GM18867 (cell line): ENCODE data around the gene ADGRV1.
"Not testable (repeated sequence)": the region's sequence is repeated elsewhere in the genome, so short reads cannot be mapped to it uniquely, and the experiment has no call there.

ENCODE experiments used
- ATAC-seq: cut with Tn5 transposase; IDR thresholded peaks from one replicate; pipeline ENCODE4 v1.9.1; 2021; ENCODE audit warnings: mild to moderate bottlenecking, moderate library complexity; ENCODE audit not compliant: unreplicated experiment

Gene ADGRV1

GRCh38 chr5:91049112-91049511 lies 490.5 kb downstream of the ADGRV1 start:
- ATAC-seq = no peak

- no peak for ATAC-seq
Observed at GRCh38 chr5:91049800-91050199, 491.2 kb downstream of the ADGRV1 start.

- not testable (repeated sequence) for ATAC-seq
Observed at GRCh38 chr5:91052411-91052810, 493.8 kb downstream of the ADGRV1 start.

GRCh38 chr5:91052977-91053740 lies 494.6 kb downstream of the ADGRV1 start:
- no peak for ATAC-seq

- ATAC-seq = no peak
Observed at GRCh38 chr5:91053741-91054025, 495.1 kb downstream of the ADGRV1 start.

- no peak for ATAC-seq
Observed at GRCh38 chr5:91058155-91058554, 499.6 kb downstream of the ADGRV1 start.

- ATAC-seq = no peak
Observed at GRCh38 chr5:91058575-91058974, 500.0 kb downstream of the ADGRV1 start.

GRCh38 chr5:91059409-91059808 lies 500.8 kb downstream of the ADGRV1 start:
- peak; percentile 67 for ATAC-seq

- no peak for ATAC-seq
Observed at GRCh38 chr5:91061094-91061493, 502.5 kb downstream of the ADGRV1 start.

GRCh38 chr5:91061946-91062562 lies 503.5 kb downstream of the ADGRV1 start:
- peak; percentile 55 for ATAC-seq

- not testable (repeated sequence) for ATAC-seq
Observed at GRCh38 chr5:91063098-91063690, 504.6 kb downstream of the ADGRV1 start.

- ATAC-seq = no peak
Observed at GRCh38 chr5:91065496-91065895, 506.9 kb downstream of the ADGRV1 start.

- ATAC-seq = peak; percentile 63
Observed at GRCh38 chr5:91069364-91069763, 510.8 kb downstream of the ADGRV1 start.

GRCh38 chr5:91070761-91071550 lies 512.4 kb downstream of the ADGRV1 start:
- ATAC-seq = no peak

GRCh38 chr5:91072881-91073280 lies 514.3 kb downstream of the ADGRV1 start:
- no peak for ATAC-seq

- ATAC-seq = peak; percentile 67
Observed at GRCh38 chr5:91074615-91075014, 516.0 kb downstream of the ADGRV1 start.

GRCh38 chr5:91076138-91076537 lies 517.5 kb downstream of the ADGRV1 start:
- no peak for ATAC-seq

- no peak for ATAC-seq
Observed at GRCh38 chr5:91077623-91078022, 519.0 kb downstream of the ADGRV1 start.

- ATAC-seq = no peak
Observed at GRCh38 chr5:91079037-91079436, 520.4 kb downstream of the ADGRV1 start.

- ATAC-seq = no peak
Observed at GRCh38 chr5:91089758-91090157, 531.2 kb downstream of the ADGRV1 start.

GRCh38 chr5:91090995-91091394 lies 532.4 kb downstream of the ADGRV1 start:
- ATAC-seq = no peak
